ENCODE measurements around the gene CDH1.

The CDH1 gene

GRCh38 chr16:68860978-68861892, 124.1 kb downstream of the CDH1 start:
- DNase-seq, result no peak

- no peak for DNase-seq
These were observed 129.8 kb downstream of the CDH1 start for GRCh38 chr16:68866933-68867332.

- no peak for DNase-seq
These were observed 132.5 kb downstream of the CDH1 start for GRCh38 chr16:68869492-68870088.

GRCh38 chr16:68873635-68874471, 136.8 kb downstream of the CDH1 start:
- no peak for DNase-seq

GRCh38 chr16:68875871-68876270, 138.8 kb downstream of the CDH1 start:
- no peak for DNase-seq

- no peak for DNase-seq
These were observed 146.6 kb downstream of the CDH1 start for GRCh38 chr16:68883685-68884084.

- no peak for DNase-seq
These were observed 147.3 kb downstream of the CDH1 start for GRCh38 chr16:68884401-68884800.
